HT-29 (cell line): ENCODE data around the gene FUS. TPM values are rescaled to one million over a fixed set of nuclear protein-coding genes. Genes with fewer than 3 reads are reported as not detected.

Experiments used
- small RNA-seq: library from RNA; depleted of rRNA; stranded (forward); fragments of <200 nt; gene quantifications from one replicate; pipeline ENCODE3, GENCODE V24; 2014
- total RNA-seq: library from RNA; depleted of rRNA; stranded (reverse); fragments of >200 nt; shearing (Covaris generic); gene quantifications from 2 replicates; pipeline ENCODE4 v1.2.3, GENCODE V29; 2014; rRNA removed

FUS gene
- total RNA-seq, 1 experiment from 2014 or later: 36.5 TPM

Small RNA genes lying within 50 kb of the gene (small RNA-seq; reads per million reads assigned to genes)
- not detected for gene AC009088.4
- gene NDUFA3P6: not detected

Other genes starting within 250 kb of the FUS start
- 16.9 and 22.9 TPM in 2 replicates for gene ORAI3, start 231.1 kb upstream of the FUS start, total RNA-seq
- gene SETD1A, start 222.4 kb upstream of the FUS start, total RNA-seq: 7.7 and 9.8 TPM in 2 replicates
- 24.7 and 28.9 TPM in 2 replicates for gene HSD3B7, start 194.9 kb upstream of the FUS start, total RNA-seq
- gene STX1B, start 169.5 kb upstream of the FUS start, total RNA-seq: not detected in 2 replicates
- 17.1 and 17.9 TPM in 2 replicates for gene STX4, start 146.6 kb upstream of the FUS start, total RNA-seq
- gene ZNF668, start 105.9 kb upstream of the FUS start, total RNA-seq: 21.6 and 29.8 TPM in 2 replicates
- 18.4 and 22.0 TPM in 2 replicates for gene ZNF646, start 105.7 kb upstream of the FUS start, total RNA-seq
- gene PRSS53, start 91.2 kb upstream of the FUS start, total RNA-seq: 1.3 and 3.7 TPM in 2 replicates
- gene VKORC1, start 85.3 kb upstream of the FUS start, total RNA-seq: 72.3 and 74.4 TPM in 2 replicates
- gene BCKDK, start 71.8 kb upstream of the FUS start, total RNA-seq: 53.2 and 56.3 TPM in 2 replicates
- gene KAT8, start 62.5 kb upstream of the FUS start, total RNA-seq: 50.1 and 55.7 TPM in 2 replicates
- gene PRSS8, start 44.4 kb upstream of the FUS start, total RNA-seq: 116 and 128 TPM in 2 replicates
- 2.3 and 4.1 TPM in 2 replicates for gene PRSS36, start 30.1 kb upstream of the FUS start, total RNA-seq
- gene PYCARD, start 22.6 kb downstream of the FUS start, total RNA-seq: 118 and 130 TPM in 2 replicates
- 0.23 and 0.84 TPM in 2 replicates for gene TRIM72, start 34.0 kb downstream of the FUS start, total RNA-seq
- gene PYDC1, start 37.0 kb downstream of the FUS start, total RNA-seq: not detected in 2 replicates
- gene ITGAM, start 79.8 kb downstream of the FUS start, total RNA-seq: 4.3 and 5.1 TPM in 2 replicates
- gene ITGAX, start 175.0 kb downstream of the FUS start, total RNA-seq: 0.15 and 0.26 TPM in 2 replicates
- gene ITGAD, start 213.2 kb downstream of the FUS start, total RNA-seq: not detected in 2 replicates
- not detected in 2 replicates for gene COX6A2, start 248.2 kb downstream of the FUS start, total RNA-seq